Tibial nerve (tissue), 4 donors: ENCODE results near the gene SLC12A8.

ENCODE experiments used
- EP300 ChIP-seq, 2 donors: sonication (generic); formaldehyde crosslinking; IDR thresholded peaks; one replicate each; pipeline ENCODE4 v1.6.1; 2017; ENCODE audit warnings: antibody characterized with exemption in 2 of 2, mild to moderate bottlenecking in 1 of 2
- TF ChIP-seq, protein P1 (sequence below), 5 experiments: fragments of 200-600 bp in 3 of 5; fragments of 450-650 bp in 2 of 5; sonication (generic) in 3 of 5; IDR thresholded peaks; one replicate each; pipeline ENCODE4 v1.5.1; 2016 to 2019; ENCODE audit warnings: antibody characterized with exemption in 5 of 5, mild to moderate bottlenecking in 3 of 5, moderate library complexity in 2 of 5

DNA sequence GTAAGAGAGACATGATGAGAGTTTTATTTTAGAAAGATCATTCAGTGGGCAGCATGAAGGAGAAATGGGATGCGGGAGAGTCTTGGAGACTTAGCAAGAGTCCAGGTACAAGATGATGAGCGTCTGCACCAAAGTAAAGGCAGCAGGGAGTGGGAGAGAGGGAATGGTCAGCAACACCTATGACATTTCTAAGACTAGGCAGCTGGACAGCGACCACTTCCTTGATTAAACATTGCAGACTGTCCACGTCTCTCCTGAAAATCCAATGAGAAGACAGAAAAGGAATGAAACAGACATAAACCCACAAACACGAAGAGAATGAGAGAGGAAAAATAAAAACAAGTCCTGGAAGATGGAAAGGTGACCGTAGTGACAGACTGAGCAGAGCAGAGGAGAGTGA lies 110.1 kb downstream of the SLC12A8 start:
- TF ChIP-seq EP300 (IDR thresholded peaks at IDR 0.05): no peak
- TF ChIP-seq, protein P1, sequence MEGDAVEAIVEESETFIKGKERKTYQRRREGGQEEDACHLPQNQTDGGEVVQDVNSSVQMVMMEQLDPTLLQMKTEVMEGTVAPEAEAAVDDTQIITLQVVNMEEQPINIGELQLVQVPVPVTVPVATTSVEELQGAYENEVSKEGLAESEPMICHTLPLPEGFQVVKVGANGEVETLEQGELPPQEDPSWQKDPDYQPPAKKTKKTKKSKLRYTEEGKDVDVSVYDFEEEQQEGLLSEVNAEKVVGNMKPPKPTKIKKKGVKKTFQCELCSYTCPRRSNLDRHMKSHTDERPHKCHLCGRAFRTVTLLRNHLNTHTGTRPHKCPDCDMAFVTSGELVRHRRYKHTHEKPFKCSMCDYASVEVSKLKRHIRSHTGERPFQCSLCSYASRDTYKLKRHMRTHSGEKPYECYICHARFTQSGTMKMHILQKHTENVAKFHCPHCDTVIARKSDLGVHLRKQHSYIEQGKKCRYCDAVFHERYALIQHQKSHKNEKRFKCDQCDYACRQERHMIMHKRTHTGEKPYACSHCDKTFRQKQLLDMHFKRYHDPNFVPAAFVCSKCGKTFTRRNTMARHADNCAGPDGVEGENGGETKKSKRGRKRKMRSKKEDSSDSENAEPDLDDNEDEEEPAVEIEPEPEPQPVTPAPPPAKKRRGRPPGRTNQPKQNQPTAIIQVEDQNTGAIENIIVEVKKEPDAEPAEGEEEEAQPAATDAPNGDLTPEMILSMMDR (IDR thresholded peaks at IDR 0.05): no peak
